ENCODE measurements around the gene GLRX.

The GLRX gene

DNA sequence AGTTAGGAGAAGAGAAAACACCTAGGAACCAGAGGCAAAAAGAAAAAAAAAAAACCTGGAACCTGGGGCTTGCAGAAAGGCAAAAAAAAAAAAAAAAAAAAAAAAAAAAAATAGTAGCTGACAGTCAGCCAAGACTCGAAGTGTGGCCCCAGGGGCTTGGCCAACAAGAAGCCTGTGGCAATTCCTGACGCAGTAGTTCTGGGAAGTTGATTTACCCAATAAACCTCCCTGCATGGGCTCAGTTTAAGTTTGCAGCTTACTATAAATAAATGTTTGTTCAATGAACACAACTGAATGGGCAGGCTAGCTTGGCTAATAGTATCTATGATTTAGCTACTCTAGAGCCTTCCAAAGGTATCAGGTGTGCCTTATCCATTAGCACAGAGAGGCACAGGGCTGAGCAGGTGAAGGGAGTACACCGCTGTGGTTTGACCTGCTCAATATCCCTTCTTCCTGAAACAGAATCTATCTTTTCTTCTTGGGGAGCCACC lies 21.3 kb upstream of the GLRX start:
- H3K4me3 ChIP-seq (ENCODE audit: low read depth, low read length), result no peak overlapping the region
- TF ChIP-seq, protein P1, sequence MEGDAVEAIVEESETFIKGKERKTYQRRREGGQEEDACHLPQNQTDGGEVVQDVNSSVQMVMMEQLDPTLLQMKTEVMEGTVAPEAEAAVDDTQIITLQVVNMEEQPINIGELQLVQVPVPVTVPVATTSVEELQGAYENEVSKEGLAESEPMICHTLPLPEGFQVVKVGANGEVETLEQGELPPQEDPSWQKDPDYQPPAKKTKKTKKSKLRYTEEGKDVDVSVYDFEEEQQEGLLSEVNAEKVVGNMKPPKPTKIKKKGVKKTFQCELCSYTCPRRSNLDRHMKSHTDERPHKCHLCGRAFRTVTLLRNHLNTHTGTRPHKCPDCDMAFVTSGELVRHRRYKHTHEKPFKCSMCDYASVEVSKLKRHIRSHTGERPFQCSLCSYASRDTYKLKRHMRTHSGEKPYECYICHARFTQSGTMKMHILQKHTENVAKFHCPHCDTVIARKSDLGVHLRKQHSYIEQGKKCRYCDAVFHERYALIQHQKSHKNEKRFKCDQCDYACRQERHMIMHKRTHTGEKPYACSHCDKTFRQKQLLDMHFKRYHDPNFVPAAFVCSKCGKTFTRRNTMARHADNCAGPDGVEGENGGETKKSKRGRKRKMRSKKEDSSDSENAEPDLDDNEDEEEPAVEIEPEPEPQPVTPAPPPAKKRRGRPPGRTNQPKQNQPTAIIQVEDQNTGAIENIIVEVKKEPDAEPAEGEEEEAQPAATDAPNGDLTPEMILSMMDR (IDR thresholded peaks at IDR 0.05; ENCODE audit: low read depth, low read length, missing control alignments), result no peak
- no peak for DNase-seq (ENCODE audit: low read depth)

DNA sequence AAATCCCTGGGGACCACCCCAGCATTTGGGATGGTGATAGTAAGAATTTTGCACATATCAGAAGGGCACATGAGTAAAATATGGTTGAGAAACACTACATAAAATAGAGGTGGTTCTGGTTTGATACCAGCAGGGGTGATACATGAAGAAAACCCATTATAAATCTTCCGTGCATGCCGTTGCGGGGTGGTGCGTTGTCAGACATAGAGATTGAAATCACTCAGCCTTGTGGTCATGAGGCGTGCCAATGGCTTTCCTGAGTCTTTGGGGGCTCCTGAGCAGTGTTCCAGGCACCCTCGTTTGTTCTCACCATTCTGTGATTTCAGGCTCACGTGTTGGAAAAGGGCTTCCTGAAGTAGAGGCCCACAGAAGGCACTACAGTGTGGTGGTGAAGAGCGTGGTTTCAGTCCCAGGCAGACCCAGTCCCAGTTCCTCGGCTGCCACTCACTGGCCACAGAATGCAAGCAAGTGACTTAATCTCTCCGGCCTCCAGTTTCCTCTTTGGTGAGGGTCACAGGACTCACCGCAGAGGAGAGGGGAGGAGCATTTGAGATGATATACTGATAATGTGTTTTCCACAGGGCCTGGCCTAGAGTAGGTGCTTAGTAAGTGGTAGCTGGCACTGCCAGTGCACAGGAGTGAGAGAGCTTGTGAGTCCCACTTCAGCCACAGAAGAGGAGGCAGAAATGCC lies 20.5 kb upstream of the GLRX start:
- TF ChIP-seq, protein P1 (IDR thresholded peaks at IDR 0.05; ENCODE audit: low read depth, low read length, missing control alignments), result peak; percentile 53
- no peak for DNase-seq (ENCODE audit: low read depth)
- no peak overlapping the region for H3K4me3 ChIP-seq (ENCODE audit: low read depth, low read length)

- H3K4me3 ChIP-seq (ENCODE audit: low read depth, low read length), result no peak overlapping the region
- no peak for DNase-seq (ENCODE audit: low read depth)
- TF ChIP-seq, protein P1 (IDR thresholded peaks at IDR 0.05; ENCODE audit: low read depth, low read length, missing control alignments), result no peak
Measured at GRCh38 chr5:95841914-95842812, 19.6 kb upstream of the GLRX start.

DNA sequence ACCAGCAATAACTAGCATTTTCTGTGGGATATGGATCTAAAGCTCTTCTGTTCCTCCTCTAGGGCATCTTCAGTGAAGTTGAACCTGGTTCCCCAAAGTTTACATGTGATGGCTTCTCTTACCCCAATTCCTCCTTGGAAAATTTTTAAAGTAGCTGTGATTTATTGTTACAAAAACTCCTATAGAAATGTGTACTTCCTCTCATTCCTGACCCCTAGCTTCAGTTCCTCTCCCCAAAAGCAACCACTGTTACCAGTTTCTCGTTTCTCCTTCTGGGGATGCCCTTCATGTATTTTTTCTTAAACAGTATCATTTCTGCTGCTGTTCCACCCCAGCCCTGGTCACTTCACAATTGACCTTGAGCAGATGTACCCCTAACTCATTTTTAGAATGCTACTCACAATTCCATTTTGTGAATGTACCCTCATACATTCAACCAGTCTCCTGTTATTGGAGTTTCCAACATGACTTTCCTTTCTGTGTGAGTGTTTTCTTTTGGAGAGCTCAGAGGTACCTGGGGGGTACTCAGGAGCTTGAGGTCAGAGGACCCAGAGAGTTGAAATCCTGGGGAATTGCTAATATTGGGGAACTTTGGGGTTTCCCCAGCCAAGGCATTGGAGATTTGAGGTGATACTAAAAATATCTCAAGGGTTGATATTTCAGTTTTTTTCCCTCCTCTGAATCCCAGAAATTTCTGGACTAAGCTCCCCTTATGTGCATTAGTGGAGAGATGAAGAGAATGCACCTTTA lies 18.6 kb upstream of the GLRX start:
- H3K4me3 ChIP-seq (ENCODE audit: low read depth, low read length), result no peak overlapping the region
- no peak for DNase-seq (ENCODE audit: low read depth)
- TF ChIP-seq, protein P1 (IDR thresholded peaks at IDR 0.05; ENCODE audit: low read depth, low read length, missing control alignments), result no peak

DNA sequence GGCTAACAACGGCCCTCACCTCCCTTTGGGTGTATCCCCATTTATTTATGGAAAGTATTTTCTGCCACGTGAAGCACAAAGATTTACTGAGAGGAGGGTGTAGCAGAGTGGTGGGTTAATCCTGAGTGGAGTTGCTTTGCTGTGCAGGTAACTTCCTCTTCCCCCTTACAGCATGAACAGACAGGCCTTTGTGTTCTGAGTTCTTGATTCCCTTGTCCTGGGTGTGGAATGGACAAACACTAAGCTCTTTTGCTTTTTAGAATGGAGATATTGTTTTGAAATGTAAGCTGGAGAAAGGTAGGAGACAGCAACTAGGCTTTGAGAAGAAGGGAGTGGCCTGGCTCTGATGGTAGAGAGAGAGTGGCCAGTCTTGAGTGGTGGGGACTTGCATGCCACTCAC lies 17.1 kb upstream of the GLRX start:
- no peak overlapping the region for H3K4me3 ChIP-seq (ENCODE audit: low read depth, low read length)
- TF ChIP-seq, protein P1 (IDR thresholded peaks at IDR 0.05; ENCODE audit: low read depth, low read length, missing control alignments), result no peak
- no peak for DNase-seq (ENCODE audit: low read depth)

- DNase-seq (ENCODE audit: low read depth), result no peak
- TF ChIP-seq, protein P1 (IDR thresholded peaks at IDR 0.05; ENCODE audit: low read depth, low read length, missing control alignments), result no peak
Measured at GRCh38 chr5:95838556-95838955, 16.0 kb upstream of the GLRX start.

More at GRCh38 chr5:95838556-95838955, 16.0 kb upstream of the GLRX start:
- H3K4me3 ChIP-seq (ENCODE audit: low read depth, low read length), result no peak overlapping the region

Measured in GM12864 (cell line).